ENCODE results near the gene PI3.
"Not testable (repeated sequence)": the region's sequence is repeated elsewhere in the genome, so short reads cannot be mapped to it uniquely, and the experiment has no call there.

DNA sequence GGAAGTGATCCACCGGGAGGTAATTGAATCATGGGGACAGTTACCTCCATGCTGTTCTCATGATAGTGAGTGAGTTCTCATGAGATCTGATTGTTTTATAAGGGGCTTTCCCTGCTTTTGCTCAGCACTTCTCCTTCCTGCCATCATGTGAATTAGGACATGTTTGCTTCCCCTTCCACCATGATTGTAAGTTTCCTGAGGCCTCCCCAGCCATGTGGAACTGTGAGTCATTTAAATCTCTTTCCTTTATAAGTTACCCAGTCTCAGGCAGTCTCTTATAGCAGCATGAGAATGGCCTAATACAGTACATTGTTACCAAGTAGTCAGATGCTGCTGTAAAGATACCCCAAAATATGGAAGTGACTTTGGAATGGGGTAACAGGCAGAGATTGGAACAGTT, 19.9 kb upstream of the PI3 start:
- TF ChIP-seq EZH2 (IDR thresholded peaks at IDR 0.05; ENCODE audit: low read length, missing control alignments), result not testable (repeated sequence)
- TF ChIP-seq, protein P1, sequence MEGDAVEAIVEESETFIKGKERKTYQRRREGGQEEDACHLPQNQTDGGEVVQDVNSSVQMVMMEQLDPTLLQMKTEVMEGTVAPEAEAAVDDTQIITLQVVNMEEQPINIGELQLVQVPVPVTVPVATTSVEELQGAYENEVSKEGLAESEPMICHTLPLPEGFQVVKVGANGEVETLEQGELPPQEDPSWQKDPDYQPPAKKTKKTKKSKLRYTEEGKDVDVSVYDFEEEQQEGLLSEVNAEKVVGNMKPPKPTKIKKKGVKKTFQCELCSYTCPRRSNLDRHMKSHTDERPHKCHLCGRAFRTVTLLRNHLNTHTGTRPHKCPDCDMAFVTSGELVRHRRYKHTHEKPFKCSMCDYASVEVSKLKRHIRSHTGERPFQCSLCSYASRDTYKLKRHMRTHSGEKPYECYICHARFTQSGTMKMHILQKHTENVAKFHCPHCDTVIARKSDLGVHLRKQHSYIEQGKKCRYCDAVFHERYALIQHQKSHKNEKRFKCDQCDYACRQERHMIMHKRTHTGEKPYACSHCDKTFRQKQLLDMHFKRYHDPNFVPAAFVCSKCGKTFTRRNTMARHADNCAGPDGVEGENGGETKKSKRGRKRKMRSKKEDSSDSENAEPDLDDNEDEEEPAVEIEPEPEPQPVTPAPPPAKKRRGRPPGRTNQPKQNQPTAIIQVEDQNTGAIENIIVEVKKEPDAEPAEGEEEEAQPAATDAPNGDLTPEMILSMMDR (conservative IDR thresholded peaks at IDR 0.05 in 1 of 2, IDR thresholded peaks at IDR 0.05 in 1 of 2; ENCODE audit: low read depth in 1 of 2, low read length in 2 of 2), result not testable (repeated sequence)

Data from fibroblast of lung (primary cell).